ENCODE results near the gene SUPT6H. TPM values are rescaled to one million over a fixed set of nuclear protein-coding genes. Genes with fewer than 3 reads are reported as not detected.

The SUPT6H gene
- total and polyA plus RNA-seq, 9 of the 15 experiments (the other 6 are each of a cell fraction or from before 2014, with no cell fraction given) = 1.7 to 77.7 (median 49.2) TPM

DNA sequence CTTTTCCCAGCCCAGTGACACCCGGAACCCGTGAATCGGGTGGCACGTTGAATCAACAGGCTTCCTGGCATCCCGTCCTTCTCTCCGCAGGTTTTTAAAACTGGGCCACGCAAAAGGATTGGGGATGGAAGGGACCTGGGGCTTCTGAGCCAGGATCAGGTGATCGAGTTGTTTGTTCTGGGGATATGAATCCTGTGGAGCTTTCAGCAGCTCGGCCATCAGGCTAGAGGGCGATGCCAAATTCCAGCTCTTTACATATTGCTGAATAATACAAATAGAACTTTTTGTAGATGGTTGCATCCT, 473 bp downstream of the SUPT6H start (continued):
- TF ChIP-seq, protein P1, sequence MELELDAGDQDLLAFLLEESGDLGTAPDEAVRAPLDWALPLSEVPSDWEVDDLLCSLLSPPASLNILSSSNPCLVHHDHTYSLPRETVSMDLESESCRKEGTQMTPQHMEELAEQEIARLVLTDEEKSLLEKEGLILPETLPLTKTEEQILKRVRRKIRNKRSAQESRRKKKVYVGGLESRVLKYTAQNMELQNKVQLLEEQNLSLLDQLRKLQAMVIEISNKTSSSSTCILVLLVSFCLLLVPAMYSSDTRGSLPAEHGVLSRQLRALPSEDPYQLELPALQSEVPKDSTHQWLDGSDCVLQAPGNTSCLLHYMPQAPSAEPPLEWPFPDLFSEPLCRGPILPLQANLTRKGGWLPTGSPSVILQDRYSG (tag; conservative IDR thresholded peaks at IDR 0.05; ENCODE audit: low read depth) = no peak
- TF ChIP-seq SMARCC2 (IDR thresholded peaks at IDR 0.05; ENCODE audit: low read depth) = 0 out of 2 replicates have a peak, but pooled peaks have one; percentile 9
- 0 out of 2 replicates have a peak, but pooled peaks have one; percentile 7 for TF ChIP-seq ZFX (CRISPR knock-in tag; IDR thresholded peaks at IDR 0.05)
- no peak for TF ChIP-seq PHTF2 (CRISPR knock-in tag; IDR thresholded peaks at IDR 0.05)
- TF ChIP-seq FOSL1 (tag; conservative IDR thresholded peaks at IDR 0.05) = 0 out of 2 replicates have a peak, but pooled peaks have one; percentile 9
- TF ChIP-seq, protein P2, sequence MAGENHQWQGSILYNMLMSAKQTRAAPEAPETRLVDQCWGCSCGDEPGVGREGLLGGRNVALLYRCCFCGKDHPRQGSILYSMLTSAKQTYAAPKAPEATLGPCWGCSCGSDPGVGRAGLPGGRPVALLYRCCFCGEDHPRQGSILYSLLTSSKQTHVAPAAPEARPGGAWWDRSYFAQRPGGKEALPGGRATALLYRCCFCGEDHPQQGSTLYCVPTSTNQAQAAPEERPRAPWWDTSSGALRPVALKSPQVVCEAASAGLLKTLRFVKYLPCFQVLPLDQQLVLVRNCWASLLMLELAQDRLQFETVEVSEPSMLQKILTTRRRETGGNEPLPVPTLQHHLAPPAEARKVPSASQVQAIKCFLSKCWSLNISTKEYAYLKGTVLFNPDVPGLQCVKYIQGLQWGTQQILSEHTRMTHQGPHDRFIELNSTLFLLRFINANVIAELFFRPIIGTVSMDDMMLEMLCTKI (IDR thresholded peaks at IDR 0.05; ENCODE audit: partially characterized antibody) = no peak

DNA sequence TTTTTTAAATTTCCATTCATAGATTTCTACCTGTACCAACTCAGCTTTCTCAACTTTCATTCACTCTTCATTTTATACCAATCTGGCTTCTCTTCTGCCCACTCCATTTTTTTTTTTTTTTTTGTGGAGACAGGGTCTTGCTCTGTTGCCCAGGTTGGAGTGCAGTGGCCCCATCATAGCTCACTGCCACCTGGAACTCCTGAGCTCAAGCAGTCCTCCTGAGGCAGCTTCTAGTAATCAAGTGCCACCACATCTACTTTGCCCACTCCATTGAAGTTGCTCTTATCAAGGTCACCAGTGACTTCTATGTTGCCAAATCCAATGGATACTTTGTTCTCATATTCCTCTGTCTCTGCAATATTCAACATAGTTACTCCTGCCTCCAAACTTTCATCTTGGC, 1.7 kb downstream of the SUPT6H start:
- H3K9me3 ChIP-seq (replicated peaks; ENCODE audit: control insufficient read depth, insufficient read depth, low read depth, low read length) = no peaks in the 10 kb centered on the region
- H3K9me1 ChIP-seq (ENCODE audit: control insufficient read depth, insufficient read depth, low read length) = peaks cover 4% of the 10 kb centered on the region
- H3K9ac ChIP-seq (ENCODE audit: insufficient read depth in 1 of 2, low read depth in 2 of 2, low read length in 2 of 2) = peak overlapping the region in 1 of 2 experiments; percentile 96; a peak in 1 of 4 replicates
- H2AFZ ChIP-seq (ENCODE audit: low read depth, low read length) = no peak overlapping the region
- H4K20me1 ChIP-seq (replicated peaks; ENCODE audit: control insufficient read depth, insufficient read depth, low read length) = peaks cover 12% of the 10 kb centered on the region; the same call in 1 of the 2 replicates
- 0 out of 2 replicates have a peak overlapping the region, but pooled peaks have one; percentile 61 for H3K4me3 ChIP-seq
- BruUV-seq (replicated peaks) = no TSS peak
- H3K27ac ChIP-seq (ENCODE audit: extremely low read depth, low read depth, low read length) = 0 out of 3 replicates have a peak overlapping the region, but pooled peaks have one; percentile 98
- intact Hi-C loops (cut with micrococcal nuclease) = no loop called here
- in situ Hi-C loops (cut with MboI) = no loop called here
- ChIA-PET POLR2A (interaction anchor here (1.4 to 3.9 kb wide), 5 partner anchors 10 to 63 kb away, joined by 5 to 54 read pairs (median 8); partner anchors contain the start of gene BLTP2), CTCF (ENCODE audit: low intra/inter-chr PET ratio) (no interaction called here)
- H3K36me3 ChIP-seq (ENCODE audit: control insufficient read depth, insufficient read depth, low read length) = peaks cover 63% of the 10 kb centered on the region
- peak overlapping the region; percentile 97 for H3K4me2 ChIP-seq (ENCODE audit: insufficient read depth, low read length)
- TF ChIP-seq TARDBP (IDR thresholded peaks at IDR 0.05) (no peak), NCOA4 (IDR thresholded peaks at IDR 0.05; ENCODE audit: partially characterized antibody) (no peak), ZSCAN29 (IDR thresholded peaks at IDR 0.05) (no peak), JUNB (CRISPR knock-in tag; conservative IDR thresholded peaks at IDR 0.05) (no peak), EP400 (IDR thresholded peaks at IDR 0.05) (no peak), ZNF384 (IDR thresholded peaks at IDR 0.05; ENCODE audit: low read depth, low read length) (peak; percentile 42; the same call in 1 of the 2 replicates), ZNF121 (CRISPR knock-in tag; conservative IDR thresholded peaks at IDR 0.05) (0 out of 2 replicates have a peak, but pooled peaks have one; percentile 47)
- DNase-seq (ENCODE audit: extremely low read depth in 1 of 4, low spot score in 3 of 4) (no peak), FAIRE-seq (no peak), ATAC-seq (no peak)
- peaks cover 87% of the 10 kb centered on the region for H3K79me2 ChIP-seq (ENCODE audit: control insufficient read depth, insufficient read depth, low read length)
- H3K27me3 ChIP-seq (ENCODE audit: control insufficient read depth in 2 of 2, insufficient read depth in 2 of 2, low read length in 2 of 2) = no peaks in the 10 kb centered on the region
- H3K4me1 ChIP-seq (replicated peaks in 1 of 2; ENCODE audit: control insufficient read depth in 2 of 2, insufficient read depth in 2 of 2, low read length in 2 of 2) = peaks cover 6 to 10% of the 10 kb centered on the region in 2 experiments; a peak in 3 of 5 replicates

Data from K562 (cell line).